MCF 10A (cell line): ENCODE measurements around the gene MLXIP. TPM values are rescaled to one million over a fixed set of nuclear protein-coding genes. Genes with fewer than 3 reads are reported as not detected.

Source experiments
- BruUV-seq: library from RNA; stranded (reverse); fragments of 400-500 nt; replicated peaks from 2 replicates; lab custom pipeline; 2021; lab: Mats Ljungman, UMichigan
- CTCF ChIA-PET: fragments of 300-600 bp; sonication (Branson Sonifier 250); formaldehyde crosslinking; extraction: SDS; loops from one replicate; lab custom pipeline; 2021; ENCODE audit warnings: antibody characterized with exemption, inconsistent platforms; lab: Yijun Ruan, JAX
- POLR2A ChIA-PET: fragments of 300-600, 350-650 bp; sonication (Branson Sonifier 250); formaldehyde crosslinking; extraction: SDS; loops from one replicate; lab custom pipeline; 2020; ENCODE audit warnings: antibody characterized with exemption, inconsistent platforms; lab: Yijun Ruan, JAX
- DNase-seq: peaks from one replicate; pipeline ENCODE4 v3.0.0-alpha.2; 2018; ENCODE audit not compliant: unreplicated experiment
- H3K27ac Mint-ChIP-seq: one replicate; pipeline ENCODE4 v1.8.0; 2022; ENCODE audit warnings: mild to moderate bottlenecking, low read depth, mixed read lengths; ENCODE audit not compliant: unreplicated experiment
- H3K27me3 Mint-ChIP-seq: one replicate; pipeline ENCODE4 v1.8.0; 2022; ENCODE audit warnings: mixed read lengths; ENCODE audit not compliant: insufficient read depth, unreplicated experiment
- H3K36me3 Mint-ChIP-seq: one replicate; pipeline ENCODE4 v1.8.0; 2022; ENCODE audit warnings: mild to moderate bottlenecking, moderate library complexity, mixed read lengths; ENCODE audit not compliant: insufficient read depth, unreplicated experiment
- H3K4me1 Mint-ChIP-seq: one replicate; pipeline ENCODE4 v1.8.0; 2022; ENCODE audit warnings: mixed read lengths; ENCODE audit not compliant: insufficient read depth, unreplicated experiment
- H3K4me3 Mint-ChIP-seq: one replicate; pipeline ENCODE4 v1.8.0; 2022; ENCODE audit warnings: mild to moderate bottlenecking, moderate library complexity, mixed read lengths; ENCODE audit not compliant: unreplicated experiment
- H3K9me3 Mint-ChIP-seq: one replicate; pipeline ENCODE4 v1.8.0; 2022; ENCODE audit warnings: mixed read lengths; ENCODE audit not compliant: unreplicated experiment
- CTCF ChIP-seq: fragments of 200-600 bp; IDR thresholded peaks from one replicate; pipeline ENCODE4 v1.8.0; 2022; ENCODE audit warnings: antibody characterized with exemption, mild to moderate bottlenecking; ENCODE audit not compliant: unreplicated experiment
- intact Hi-C: fragments of 100-400 bp; cut with micrococcal nuclease; formaldehyde crosslinking; loops from 2 replicates; pipeline ENCODE4 v1.14.1; 2022
- total RNA-seq: library from RNA; stranded (reverse); gene quantifications from 2 replicates; pipeline ENCODE4 v1.2.3, GENCODE V29; 2022

The MLXIP gene
- total RNA-seq, 1 experiment from 2014 or later, result 35.6 TPM

- Mint-ChIP-seq H3K36me3 (peaks cover 7% of the 10 kb centered on the region), H3K27me3 (no peaks in the 10 kb centered on the region), H3K27ac (no peak overlapping the region), H3K9me3 (no peaks in the 10 kb centered on the region), H3K4me1 (no peaks in the 10 kb centered on the region), H3K4me3 (no peak overlapping the region)
- BruUV-seq, result no TSS peak
- CTCF ChIA-PET, result no interaction called here
- POLR2A ChIA-PET, result interaction anchor here (0.6 kb wide), 1 partner anchor 196 kb away, joined by 3 read pairs; no protein-coding TSS in a partner anchor
- no peak for DNase-seq
- TF ChIP-seq CTCF, result no peak
- intact Hi-C loops, result no loop called here
Measured at GRCh38 chr12:122187466-122187865, 108.9 kb downstream of the MLXIP start.

- ChIA-PET CTCF (interaction anchor here (0.6 to 2.6 kb wide), 12 partner anchors 7 to 321 kb away, joined by 3 to 16 read pairs (median 4); partner anchors contain the start of genes B3GNT4 and LRRC43), POLR2A (interaction anchor here (0.6 kb wide), 1 partner anchor 21 kb away, joined by 3 read pairs; no protein-coding TSS in a partner anchor)
- Mint-ChIP-seq H3K4me3 (no peak overlapping the region), H3K9me3 (no peaks in the 10 kb centered on the region), H3K36me3 (peaks cover 7% of the 10 kb centered on the region), H3K27ac (no peak overlapping the region), H3K4me1 (no peaks in the 10 kb centered on the region), H3K27me3 (no peaks in the 10 kb centered on the region)
- no peak for TF ChIP-seq CTCF
- intact Hi-C loops, result loop anchor here (10.0 kb wide), 1 partner anchor 395 kb away; the partner anchor contains the start of gene RHOF
- no peak for DNase-seq
- no TSS peak for BruUV-seq
Measured at GRCh38 chr12:122189626-122190475, 111.3 kb downstream of the MLXIP start.

GRCh38 chr12:122190842-122191668 is 112.5 kb downstream of the MLXIP start:
- no peaks in the 10 kb centered on the region for H3K27me3 Mint-ChIP-seq
- peaks cover 7% of the 10 kb centered on the region for H3K9me3 Mint-ChIP-seq
- intact Hi-C loops, result loop anchor here (1.0 to 10.0 kb wide), 3 partner anchors 60 to 396 kb away; partner anchors contain the start of gene RHOF
- TF ChIP-seq CTCF, result peak; percentile 83
- no peaks in the 10 kb centered on the region for H3K4me1 Mint-ChIP-seq
- no peak overlapping the region for H3K27ac Mint-ChIP-seq
- POLR2A ChIA-PET, result interaction anchor here (0.6 to 1.0 kb wide), 4 partner anchors 35 to 167 kb away, joined by 3 to 4 read pairs (median 3); partner anchors contain the start of gene DIABLO
- peaks cover 7% of the 10 kb centered on the region for H3K36me3 Mint-ChIP-seq
- BruUV-seq, result no TSS peak
- CTCF ChIA-PET, result interaction anchor here (0.5 to 2.6 kb wide), 19 partner anchors 9 to 640 kb away, joined by 3 to 16 read pairs (median 3); partner anchors contain the start of genes B3GNT4 and LRRC43
- DNase-seq, result peak; percentile 67
- no peak overlapping the region for H3K4me3 Mint-ChIP-seq
